Activated CD4-positive, CD25-positive, alpha-beta regulatory T cell treated with anti-CD3 and anti-CD28 coated beads, Interleukin-2, amount 50 U/mL, for 16 hours (primary cell): ENCODE measurements around the gene ASTN2.

Source experiments
- DNase-seq: peaks from one replicate; pipeline ENCODE4 v3.0.0-alpha.2; 2020; ENCODE audit warnings: low read depth, low spot score

ASTN2 gene

GRCh38 chr9:116389541-116390302 lies 1025.1 kb downstream of the ASTN2 start:
- no peak for DNase-seq

DNA sequence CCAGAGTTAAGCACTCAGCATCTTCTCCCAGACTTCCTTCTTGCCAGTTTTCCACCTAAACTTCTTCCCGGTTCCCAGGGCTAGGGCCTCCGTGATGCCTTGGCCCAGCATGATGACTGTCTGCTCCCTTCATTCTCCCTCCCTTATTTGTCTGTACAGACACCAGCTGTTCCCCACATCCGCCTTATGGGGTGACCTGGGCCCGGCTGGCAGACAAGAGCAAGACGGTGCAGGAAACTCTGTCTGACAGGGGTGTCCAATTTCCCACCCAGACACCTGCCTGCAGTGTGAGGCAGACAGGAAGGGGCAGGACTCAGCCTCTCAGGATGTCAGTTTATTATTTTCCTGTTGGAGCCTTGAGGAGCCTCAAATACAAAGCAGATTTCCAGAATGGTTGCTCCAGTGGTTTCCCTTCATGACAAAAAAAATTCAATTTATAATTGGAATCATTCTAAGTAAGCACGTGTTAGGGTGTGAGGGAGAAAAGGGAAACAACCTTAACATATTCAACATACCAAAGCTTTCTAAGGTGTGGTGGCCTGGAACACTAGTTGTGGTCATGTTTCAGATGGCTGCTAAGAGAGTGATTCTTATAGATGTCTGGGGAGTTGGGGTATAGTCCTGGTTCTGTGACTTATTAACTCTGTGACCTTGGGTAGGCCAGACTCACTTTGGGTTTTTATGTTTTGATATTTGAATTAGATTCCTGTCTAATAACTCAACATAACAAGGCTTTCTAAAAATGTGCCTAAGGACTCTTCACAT lies 1026.7 kb downstream of the ASTN2 start:
- no peak for DNase-seq

GRCh38 chr9:116383936-116384335 lies 1030.9 kb downstream of the ASTN2 start:
- DNase-seq = no peak

DNA sequence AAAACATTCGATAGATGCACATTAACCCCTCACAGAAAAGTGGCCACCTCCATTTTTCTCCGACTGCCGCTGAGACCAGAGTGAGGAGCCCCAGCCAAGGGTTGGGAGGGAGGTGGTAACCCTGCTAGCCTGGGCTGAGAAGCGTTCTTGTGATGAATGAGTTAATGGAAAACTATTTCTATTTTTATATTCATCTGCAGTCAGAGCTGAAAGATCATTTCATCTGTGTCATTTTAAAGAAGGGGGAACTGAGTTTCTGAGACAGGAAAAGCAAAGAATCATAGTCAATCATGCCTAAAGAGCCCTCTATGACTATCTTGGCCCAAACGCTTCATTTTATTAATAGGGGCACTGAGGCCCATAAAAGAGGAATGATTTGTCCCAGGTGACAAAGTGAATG lies 1031.7 kb downstream of the ASTN2 start:
- DNase-seq = no peak

- no peak for DNase-seq
Measured at GRCh38 chr9:116382053-116382452, 1032.8 kb downstream of the ASTN2 start.

GRCh38 chr9:116381350-116381749 lies 1033.5 kb downstream of the ASTN2 start:
- DNase-seq = no peak

- no peak for DNase-seq
Measured at GRCh38 chr9:116380496-116380995, 1034.3 kb downstream of the ASTN2 start.

- no peak for DNase-seq
Measured at GRCh38 chr9:116379821-116380220, 1035.0 kb downstream of the ASTN2 start.

DNA sequence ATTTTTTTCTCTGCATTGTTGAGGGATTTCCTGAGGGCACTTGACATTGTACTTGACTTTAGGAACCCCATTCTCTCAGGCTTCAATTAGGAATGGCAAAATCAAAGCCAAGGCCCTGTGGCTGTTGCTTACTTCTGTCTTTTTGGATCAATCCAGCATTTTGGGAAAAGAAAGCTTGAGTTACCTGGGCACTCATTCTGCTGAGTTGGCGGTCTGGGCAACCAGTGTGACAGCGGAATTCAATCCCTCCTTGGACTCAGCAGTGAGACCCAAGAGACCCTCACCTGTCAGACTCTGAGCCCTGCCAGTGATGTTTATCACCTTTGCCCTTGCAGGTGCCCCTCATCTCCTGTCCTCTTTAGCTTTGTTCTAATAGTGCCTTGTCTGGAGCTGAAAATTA lies 1036.0 kb downstream of the ASTN2 start:
- no peak for DNase-seq

- DNase-seq = no peak
Measured at GRCh38 chr9:116377179-116377798, 1037.6 kb downstream of the ASTN2 start.
